Esophagus (tissue), 2 donors: ENCODE results near the gene ARHGAP26. TPM values are rescaled to one million over a fixed set of nuclear protein-coding genes. Genes with fewer than 3 reads are reported as not detected.

ENCODE experiments used
- H3K27ac ChIP-seq, 2 donors: one replicate each; pipeline ENCODE4 v1.5.1; 2013; ENCODE audit warnings: low read depth in 2 of 2, mild to moderate bottlenecking in 2 of 2, inconsistent platforms in 1 of 2, low read length in 1 of 2, moderate library complexity in 1 of 2
- H3K27me3 ChIP-seq, 2 donors: one replicate each; pipeline ENCODE4 v1.6.1; 2013; ENCODE audit warnings: low read length in 2 of 2, control low read depth in 1 of 2, mild to moderate bottlenecking in 1 of 2; ENCODE audit not compliant: insufficient read depth in 2 of 2, control insufficient read depth in 1 of 2
- H3K36me3 ChIP-seq, 2 donors: one replicate each; pipeline ENCODE4 v1.6.1; 2013; ENCODE audit warnings: low read length in 1 of 2; ENCODE audit not compliant: control insufficient read depth in 2 of 2, insufficient read depth in 2 of 2
- H3K4me1 ChIP-seq, 2 donors: one replicate each; pipeline ENCODE4 v1.6.1; 2013; ENCODE audit warnings: low read length in 1 of 2; ENCODE audit not compliant: control insufficient read depth in 2 of 2, insufficient read depth in 2 of 2
- H3K4me3 ChIP-seq, 2 donors: one replicate each; pipeline ENCODE4 v1.5.1; 2013; ENCODE audit warnings: low read length in 2 of 2, mild to moderate bottlenecking in 2 of 2, low read depth in 1 of 2, moderate library complexity in 1 of 2
- H3K9me3 ChIP-seq, 2 donors: one replicate each; pipeline ENCODE4 v1.6.1; 2013; ENCODE audit warnings: mild to moderate bottlenecking in 2 of 2, low read depth in 1 of 2, low read length in 1 of 2, moderate library complexity in 1 of 2; ENCODE audit not compliant: control insufficient read depth in 2 of 2, insufficient read depth in 1 of 2
- WGBS, 2 donors: extraction: QIAGEN DNeasy Blood & Tissue Kit; methylation state at CpG; one replicate each; pipeline ENCODE4 v1.1.7; 2013; 5-methylcytosine and 5-hydroxymethylcytosine counted together
- polyA plus RNA-seq, 2 donors: library from polyadenylated mRNA; stranded (reverse); fragments of 200-250 nt; gene quantifications; one replicate each; pipeline ENCODE4 v1.2.3, GENCODE V29; 2013
- donor health status: healthy with polysubstance abuse.
- donor health status: Bipolar disorder and iron deficiency.

The ARHGAP26 gene
- polyA plus RNA-seq, 2 donors, result 3.1 to 3.6 TPM

GRCh38 chr5:142884029-142884428 is 113.9 kb downstream of the ARHGAP26 start:
- Histone ChIP-seq H3K27me3 (no peaks in the 10 kb centered on the region), H3K4me1 (no peaks in the 10 kb centered on the region), H3K4me3 (no peak overlapping the region), H3K9me3 (no peaks in the 10 kb centered on the region), H3K36me3 (peaks cover 3 to 4% of the 10 kb centered on the region in 2 donors), H3K27ac (no peak overlapping the region)
- WGBS, 2 donors, result 67 to 77% methylated on average over 3 of the region's 3 CpGs

- WGBS, 2 donors, result 82 to 88% methylated on average over 2 of the region's 2 CpGs
- Histone ChIP-seq H3K36me3 (peaks cover 3 to 4% of the 10 kb centered on the region in 2 donors), H3K4me1 (no peaks in the 10 kb centered on the region), H3K9me3 (no peaks in the 10 kb centered on the region), H3K4me3 (no peak overlapping the region), H3K27ac (no peak overlapping the region), H3K27me3 (no peaks in the 10 kb centered on the region)
Observed at GRCh38 chr5:142886211-142886610, 116.0 kb downstream of the ARHGAP26 start.

- Histone ChIP-seq H3K4me3 (no peak overlapping the region), H3K27ac (no peak overlapping the region), H3K9me3 (no peaks in the 10 kb centered on the region), H3K27me3 (no peaks in the 10 kb centered on the region), H3K4me1 (no peaks in the 10 kb centered on the region), H3K36me3 (peaks cover 0 to 4% of the 10 kb centered on the region in 2 donors)
- 60 to 65% methylated on average over 2 of the region's 2 CpGs for WGBS, 2 donors
Observed at GRCh38 chr5:142886956-142887355, 116.8 kb downstream of the ARHGAP26 start.

GRCh38 chr5:142888469-142889085 is 118.4 kb downstream of the ARHGAP26 start:
- 46 to 50% methylated on average over 9 of the region's 9 CpGs for WGBS, 2 donors
- no peak overlapping the region for H3K4me3 ChIP-seq
- no peaks in the 10 kb centered on the region for H3K4me1 ChIP-seq
- no peak overlapping the region for H3K27ac ChIP-seq
- H3K36me3 ChIP-seq, result peaks cover 0 to 4% of the 10 kb centered on the region in 2 donors
- no peaks in the 10 kb centered on the region for H3K9me3 ChIP-seq
- H3K27me3 ChIP-seq, result no peaks in the 10 kb centered on the region

GRCh38 chr5:142892021-142892420 is 121.8 kb downstream of the ARHGAP26 start:
- no peak overlapping the region for H3K4me3 ChIP-seq
- peaks cover 0 to 4% of the 10 kb centered on the region in 2 donors for H3K36me3 ChIP-seq
- H3K27ac ChIP-seq, result no peak overlapping the region
- 88 to 97% methylated on average over 3 of the region's 3 CpGs for WGBS, 2 donors
- H3K4me1 ChIP-seq, result no peaks in the 10 kb centered on the region
- H3K9me3 ChIP-seq, result no peaks in the 10 kb centered on the region
- no peaks in the 10 kb centered on the region for H3K27me3 ChIP-seq

GRCh38 chr5:142894315-142894714 is 124.1 kb downstream of the ARHGAP26 start:
- 97 to 98% methylated on average over 2 of the region's 2 CpGs for WGBS, 2 donors
- no peak overlapping the region for H3K4me3 ChIP-seq
- no peaks in the 10 kb centered on the region for H3K27me3 ChIP-seq
- H3K4me1 ChIP-seq, result no peaks in the 10 kb centered on the region
- peaks cover 0 to 4% of the 10 kb centered on the region in 2 donors for H3K36me3 ChIP-seq
- no peaks in the 10 kb centered on the region for H3K9me3 ChIP-seq
- H3K27ac ChIP-seq, result no peak overlapping the region

- Histone ChIP-seq H3K9me3 (no peaks in the 10 kb centered on the region), H3K27me3 (no peaks in the 10 kb centered on the region), H3K4me3 (no peak overlapping the region), H3K4me1 (no peaks in the 10 kb centered on the region), H3K27ac (no peak overlapping the region), H3K36me3 (peaks cover 0 to 4% of the 10 kb centered on the region in 2 donors)
- 88 to 96% methylated on average over 1 of the region's 1 CpG for WGBS, 2 donors
Observed at GRCh38 chr5:142894749-142895148, 124.6 kb downstream of the ARHGAP26 start.

GRCh38 chr5:142896325-142897007 is 126.3 kb downstream of the ARHGAP26 start:
- Histone ChIP-seq H3K27ac (no peak overlapping the region), H3K27me3 (no peaks in the 10 kb centered on the region), H3K4me1 (no peaks in the 10 kb centered on the region), H3K36me3 (peaks cover 0 to 4% of the 10 kb centered on the region in 2 donors), H3K4me3 (no peak overlapping the region), H3K9me3 (no peaks in the 10 kb centered on the region)
- 72 to 76% methylated on average over 2 of the region's 2 CpGs for WGBS, 2 donors

- H3K36me3 ChIP-seq, result peaks cover 0 to 7% of the 10 kb centered on the region in 2 donors
- H3K4me3 ChIP-seq, result no peak overlapping the region
- no peaks in the 10 kb centered on the region for H3K4me1 ChIP-seq
- no peak overlapping the region for H3K27ac ChIP-seq
- H3K27me3 ChIP-seq, result no peaks in the 10 kb centered on the region
- WGBS, 2 donors, result 80 to 92% methylated on average over 4 of the region's 4 CpGs
- H3K9me3 ChIP-seq, result no peaks in the 10 kb centered on the region
Observed at GRCh38 chr5:142897328-142897727, 127.2 kb downstream of the ARHGAP26 start.

- Histone ChIP-seq H3K27ac (no peak overlapping the region), H3K36me3 (peaks cover 5 to 6% of the 10 kb centered on the region in 2 donors), H3K9me3 (no peaks in the 10 kb centered on the region), H3K4me3 (no peak overlapping the region), H3K27me3 (no peaks in the 10 kb centered on the region), H3K4me1 (no peaks in the 10 kb centered on the region)
- WGBS, 2 donors, result 52 to 63% methylated on average over 5 of the region's 5 CpGs
Observed at GRCh38 chr5:142900927-142901326, 130.8 kb downstream of the ARHGAP26 start.
